ENCODE measurements around the gene TRAK1. TPM values are rescaled to one million over a fixed set of nuclear protein-coding genes. Genes with fewer than 3 reads are reported as not detected.

The TRAK1 gene
- total and polyA plus RNA-seq, 2 of the 4 experiments (the other 2 are of a cell fraction): 25.6 to 28.1 TPM

- intact Hi-C loops (cut with micrococcal nuclease): loop anchor here (5.0 kb wide), 1 partner anchor 90 kb away; no protein-coding TSS in a partner anchor
- no peak overlapping the region for H3K27ac ChIP-seq (ENCODE audit: insufficient read depth, low read length)
- no peak overlapping the region for H3K9ac ChIP-seq (ENCODE audit: low read depth, low read length)
- H2AK5ac ChIP-seq (ENCODE audit: low read depth, low read length): no peak overlapping the region
- H2BK15ac ChIP-seq (ENCODE audit: low read depth, low read length): no peak overlapping the region
- no peak overlapping the region for H2AK9ac ChIP-seq (replicated peaks; ENCODE audit: low read depth, low read length, poor library complexity)
- H3K4me1 ChIP-seq (ENCODE audit: control insufficient read depth, insufficient read depth, low read length): peaks cover 4% of the 10 kb centered on the region
- H4K91ac ChIP-seq (ENCODE audit: insufficient read depth, low read depth, low read length): no peak overlapping the region
- H4K8ac ChIP-seq (ENCODE audit: low read depth in 2 of 2, low read length in 2 of 2): no peak overlapping the region
- no TSS peak for BruUV-seq (replicated peaks)
- H3K27me3 ChIP-seq (ENCODE audit: control insufficient read depth, insufficient read depth, low read length): no peaks in the 10 kb centered on the region
- CTCF ChIA-PET: interaction anchor here (1.7 to 2.4 kb wide), 2 partner anchors 15 to 75 kb away, joined by 5 to 13 read pairs; no protein-coding TSS in a partner anchor
- peaks cover 15% of the 10 kb centered on the region for H3K36me3 ChIP-seq (ENCODE audit: control insufficient read depth, insufficient read depth, low read length)
- H2BK120ac ChIP-seq (ENCODE audit: low read depth, low read length): no peak overlapping the region
- no peak overlapping the region for H3K14ac ChIP-seq (replicated peaks; ENCODE audit: low read depth, low read length)
- H3K23ac ChIP-seq (ENCODE audit: low read depth, low read length): no peak overlapping the region
- ATAC-seq (ENCODE audit: low read depth) (peak; percentile 53; the same call in 1 of the 2 replicates), DNase-seq (peak; percentile 43)
- TF ChIP-seq USF2 (IDR thresholded peaks at IDR 0.05; ENCODE audit: low read depth, low read length): peak; percentile 47; the same call in 1 of the 2 replicates
- TF ChIP-seq MXI1 (IDR thresholded peaks at IDR 0.05; ENCODE audit: borderline replicate concordance, low read depth, low read length): no peak
- H2AFZ ChIP-seq (replicated peaks; ENCODE audit: low read length, poor library complexity): no peak overlapping the region
- no peak overlapping the region for H2BK20ac ChIP-seq (ENCODE audit: low read depth, low read length)
- H3K4ac ChIP-seq (ENCODE audit: low read depth, low read length): no peak overlapping the region
- H3K9me3 ChIP-seq (ENCODE audit: control insufficient read depth, insufficient read depth, low read length): no peaks in the 10 kb centered on the region
- no peak overlapping the region for H3K18ac ChIP-seq (ENCODE audit: low read depth, low read length)
- 100% methylated on average over 2 of the region's 8 CpGs; no CpG with 5 or more reads in 1 of the 2 experiments for WGBS, 2 experiments (ENCODE audit: extremely low coverage in 2 of 2, insufficient read length in 1 of 2)
- POLR2A ChIA-PET (ENCODE audit: unreplicated experiment): no interaction called here
- H3K79me1 ChIP-seq (ENCODE audit: low read depth in 1 of 2, low read length in 2 of 2): peaks cover 0 to 7% of the 10 kb centered on the region in 2 experiments; a peak in 1 of 4 replicates
- H4K5ac ChIP-seq (ENCODE audit: low read depth, low read length): no peak overlapping the region
- in situ Hi-C loops (cut with MboI; ENCODE audit: low sequenced_read_pairs): loop anchor here (5.0 kb wide), 2 partner anchors 75 to 300 kb away; no protein-coding TSS in a partner anchor
- no peak overlapping the region for H3K4me3 ChIP-seq (ENCODE audit: insufficient read depth, low read depth, low read length)
- dilution Hi-C loops (cut with HindIII; ENCODE audit: low sequenced_read_pairs, unreplicated experiment): no loop called here
- H3K4me2 ChIP-seq (ENCODE audit: low read depth, low read length): no peak overlapping the region
- H3K56ac ChIP-seq (ENCODE audit: extremely low read depth, insufficient read depth, low read length): no peak overlapping the region; the same call in 1 of the 2 replicates
- 0 out of 2 replicates have a peak, but pooled peaks cover 4% of the 10 kb centered on the region for H4K20me1 ChIP-seq (ENCODE audit: insufficient read depth, low read length)
- H3K9me1 ChIP-seq (ENCODE audit: insufficient read depth, low read length): peaks cover 3% of the 10 kb centered on the region
- no peak overlapping the region for H2BK5ac ChIP-seq (ENCODE audit: low read depth, low read length, poor library complexity, severe bottlenecking)
These were observed 101.4 kb downstream of the TRAK1 start for GRCh38 chr3:42192334-42193200.
